GM08714 (cell line): Measurements from ENCODE around the gene KCNT1.

Experiments
- H3K4me3 ChIP-seq: fragments of 200-500 bp; sonication (Bioruptor generic); 2 replicates; pipeline ENCODE4 v1.5.1; 2014; ENCODE audit warnings: mild to moderate bottlenecking, low read length, inconsistent platforms
- ZNF274 ChIP-seq: IDR thresholded peaks from 2 replicates; pipeline ENCODE4 v1.6.1; 2012; ENCODE audit warnings: mild to moderate bottlenecking, low read depth, low read length

The KCNT1 gene

DNA sequence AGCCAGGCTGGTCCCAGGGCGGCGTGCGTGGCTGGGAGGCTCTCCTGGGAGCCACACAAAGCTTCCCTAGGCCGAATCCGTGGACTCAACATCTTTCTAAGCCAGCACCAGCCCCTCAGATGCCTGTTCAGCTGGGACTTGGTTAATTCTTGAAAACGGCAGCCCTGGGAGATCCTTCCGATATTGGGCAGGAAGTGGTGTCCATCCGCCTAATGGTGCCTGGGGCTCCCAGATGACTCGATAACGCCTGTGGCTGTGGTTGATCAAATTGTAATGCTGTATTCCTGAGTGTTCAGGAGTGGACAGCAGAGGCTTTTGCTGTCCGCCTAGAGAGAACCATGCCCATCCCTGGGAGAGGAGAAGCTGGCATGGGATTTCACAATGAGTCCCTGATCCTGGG lies 14.1 kb downstream of the KCNT1 start:
- no peak overlapping the region for H3K4me3 ChIP-seq
- TF ChIP-seq ZNF274 = no peak

DNA sequence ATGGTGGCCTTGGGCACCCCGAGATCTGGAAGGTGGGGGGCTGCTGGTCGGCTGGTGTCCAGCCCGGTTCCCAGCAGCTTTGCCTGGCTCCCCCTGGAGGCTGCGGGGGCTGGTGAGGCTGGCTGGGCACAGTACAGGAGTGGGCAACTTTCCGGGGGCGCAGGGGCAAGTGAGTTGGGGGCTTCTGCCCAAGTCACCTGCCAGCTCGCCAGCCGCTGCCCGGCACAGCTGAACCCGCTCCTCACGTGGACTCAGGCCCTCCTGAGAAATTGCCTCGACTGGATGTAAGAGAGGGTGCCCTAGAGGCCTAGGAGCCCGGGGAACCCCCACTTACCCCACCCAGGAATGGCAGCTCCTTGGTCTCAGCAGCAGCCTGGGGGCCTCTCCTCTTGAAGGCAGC lies 15.4 kb downstream of the KCNT1 start:
- H3K4me3 ChIP-seq = no peak overlapping the region
- no peak for TF ChIP-seq ZNF274

DNA sequence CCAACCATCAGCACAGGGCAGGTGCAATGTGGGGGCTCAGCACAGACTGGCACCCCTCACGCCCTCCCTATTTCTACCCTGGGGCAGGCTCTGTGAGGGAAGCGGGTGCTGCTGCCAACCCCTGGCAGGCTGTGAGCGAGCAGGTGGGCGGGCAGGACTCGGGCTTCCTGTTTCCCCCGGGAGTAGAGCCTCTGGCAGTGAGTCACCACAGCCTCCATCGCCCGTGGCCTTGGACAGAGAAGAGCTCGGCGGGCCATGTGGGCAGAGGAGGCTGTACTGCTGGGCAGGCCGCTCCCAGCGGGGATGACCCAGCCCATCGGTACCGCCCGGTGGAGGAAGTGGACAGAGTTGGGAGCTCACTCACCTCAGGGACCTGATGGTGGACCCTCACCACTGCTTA lies 16.6 kb downstream of the KCNT1 start:
- H3K4me3 ChIP-seq = no peak overlapping the region
- TF ChIP-seq ZNF274 = no peak

DNA sequence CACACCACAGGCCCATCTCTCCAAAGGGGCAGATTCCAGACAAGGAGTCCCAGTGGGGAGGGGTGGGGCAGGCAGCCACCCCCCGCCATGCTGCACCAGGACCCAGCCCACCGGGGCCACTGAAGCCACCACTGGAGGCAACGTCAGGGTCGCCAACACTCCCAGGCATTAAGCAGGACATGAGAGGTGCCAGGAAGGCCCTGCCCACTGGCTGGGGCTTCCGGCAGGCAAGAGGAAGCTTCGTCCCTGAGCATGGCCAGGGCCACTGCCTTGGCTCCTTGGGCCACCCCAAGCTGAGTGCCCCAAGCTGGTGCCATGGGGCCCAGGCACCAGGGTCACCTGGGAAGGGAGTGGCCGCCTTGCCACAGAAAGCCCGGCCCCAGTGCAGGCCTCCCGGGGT lies 17.5 kb downstream of the KCNT1 start:
- H3K4me3 ChIP-seq = no peak overlapping the region
- no peak for TF ChIP-seq ZNF274

DNA sequence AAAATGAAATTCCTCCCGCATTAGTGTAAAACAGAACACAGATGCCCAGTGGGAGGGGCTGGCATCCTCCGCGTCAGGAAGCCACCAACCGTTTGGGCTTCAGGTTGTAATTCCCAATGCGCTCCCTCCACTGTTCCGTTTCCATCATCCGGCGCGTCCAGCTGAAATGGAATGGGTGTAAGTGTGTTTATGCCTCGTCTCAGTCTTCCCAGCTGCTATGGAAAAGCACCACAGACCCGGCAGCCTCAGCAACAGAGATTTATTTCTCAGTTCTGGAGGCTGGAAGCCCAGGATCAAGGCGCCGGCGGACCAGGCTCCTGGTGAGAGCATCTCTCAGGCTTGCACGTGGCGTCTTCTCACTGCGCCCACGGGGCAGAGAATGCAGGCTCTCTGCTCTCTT lies 20.4 kb downstream of the KCNT1 start:
- no peak for TF ChIP-seq ZNF274
- H3K4me3 ChIP-seq = no peak overlapping the region

DNA sequence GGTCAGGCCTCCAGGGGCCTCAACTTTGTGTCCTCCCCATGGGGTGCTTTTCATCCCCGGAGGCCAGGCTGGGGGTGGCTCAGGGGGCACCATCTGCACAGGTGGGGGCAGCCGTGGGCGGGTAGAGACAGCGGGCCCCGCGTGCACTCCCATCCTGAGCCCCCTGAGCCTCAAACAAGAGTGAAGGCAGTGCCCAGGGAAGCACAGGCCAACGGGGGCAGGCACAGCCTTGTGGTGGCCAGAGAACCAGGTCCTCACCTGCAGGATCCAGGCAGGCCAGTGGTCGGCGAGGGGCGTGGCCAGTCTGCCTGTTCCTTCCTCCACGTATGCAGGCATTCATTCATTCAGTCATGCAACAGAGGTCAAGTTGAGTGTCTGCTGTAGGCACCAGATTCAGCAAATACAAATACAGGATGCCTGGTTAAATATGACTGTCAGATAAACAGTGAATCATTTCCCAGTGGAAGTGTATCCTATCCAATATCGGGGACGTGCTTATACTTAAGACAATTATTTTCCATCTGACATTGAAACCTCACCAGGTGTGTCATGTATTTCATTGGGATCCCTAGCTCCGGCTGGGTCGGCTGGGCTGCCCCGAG lies 22.3 kb downstream of the KCNT1 start:
- TF ChIP-seq ZNF274 = no peak
- no peak overlapping the region for H3K4me3 ChIP-seq

DNA sequence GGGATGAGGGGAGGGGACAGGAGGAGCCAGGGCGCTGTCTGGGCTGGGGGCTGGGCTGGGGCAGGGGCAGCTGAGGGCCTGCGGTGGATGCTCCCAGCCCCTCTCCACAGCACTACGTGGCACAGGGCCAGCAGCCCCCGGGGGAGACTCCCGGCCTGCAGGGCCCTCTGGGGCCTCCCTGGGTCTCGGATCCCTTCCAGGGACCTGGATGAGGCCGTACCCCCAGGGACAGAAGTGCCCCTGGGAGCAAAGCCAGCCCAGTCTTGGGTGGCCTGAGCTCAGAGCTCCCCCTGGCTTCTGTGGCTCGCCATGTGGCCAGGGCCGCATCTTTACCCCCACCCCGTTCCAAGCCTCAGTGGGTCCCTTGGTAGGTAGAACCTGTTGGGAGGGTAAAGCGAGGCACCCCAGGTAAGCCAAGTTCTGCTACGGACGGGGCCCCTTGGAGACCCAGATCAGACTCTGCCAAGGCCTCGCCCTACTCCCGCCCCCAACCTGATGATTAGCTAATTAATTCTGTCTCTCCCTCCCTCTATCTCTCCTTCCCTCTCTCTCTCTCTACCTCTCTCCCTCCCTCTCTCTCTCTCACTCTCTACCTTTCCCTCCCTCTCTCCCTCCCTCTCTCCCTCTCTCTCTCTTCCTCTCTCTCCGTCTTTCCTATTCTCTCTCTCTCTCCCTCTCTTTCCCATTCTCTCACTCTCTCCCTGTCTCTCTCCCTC lies 24.3 kb downstream of the KCNT1 start:
- no peak overlapping the region for H3K4me3 ChIP-seq
- TF ChIP-seq ZNF274 = no peak

DNA sequence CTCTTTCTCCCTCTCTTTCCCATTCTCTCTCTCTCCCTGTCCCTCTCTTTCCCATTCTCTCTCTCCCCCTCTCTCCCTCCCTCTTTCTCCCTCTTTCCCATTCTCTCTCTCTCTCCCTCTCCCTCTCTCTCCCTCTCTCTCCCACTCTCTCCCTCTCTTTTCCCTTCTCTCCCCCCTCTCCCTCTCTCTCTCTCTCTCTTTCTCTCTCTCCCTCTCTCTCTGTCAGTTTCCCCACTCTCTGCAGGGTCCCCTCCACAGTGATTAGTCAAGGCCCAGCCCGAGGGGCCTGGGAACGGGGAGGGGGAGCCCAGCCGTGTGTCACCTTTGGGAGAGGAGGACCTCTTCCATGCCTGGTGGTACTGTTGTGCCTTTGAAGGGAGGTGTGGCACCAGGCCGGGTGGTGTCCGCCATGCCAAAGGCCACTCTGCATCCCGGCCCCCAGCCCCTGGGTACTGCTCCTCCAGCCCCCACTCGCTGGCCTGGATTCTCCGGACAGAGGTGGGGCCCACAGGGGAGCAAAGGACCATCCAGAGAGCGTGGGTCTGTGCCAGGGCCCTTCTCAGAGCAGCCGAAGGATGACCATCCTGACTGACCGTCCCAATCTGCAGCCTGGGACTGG lies 25.4 kb downstream of the KCNT1 start:
- TF ChIP-seq ZNF274 = no peak
- no peak overlapping the region for H3K4me3 ChIP-seq

DNA sequence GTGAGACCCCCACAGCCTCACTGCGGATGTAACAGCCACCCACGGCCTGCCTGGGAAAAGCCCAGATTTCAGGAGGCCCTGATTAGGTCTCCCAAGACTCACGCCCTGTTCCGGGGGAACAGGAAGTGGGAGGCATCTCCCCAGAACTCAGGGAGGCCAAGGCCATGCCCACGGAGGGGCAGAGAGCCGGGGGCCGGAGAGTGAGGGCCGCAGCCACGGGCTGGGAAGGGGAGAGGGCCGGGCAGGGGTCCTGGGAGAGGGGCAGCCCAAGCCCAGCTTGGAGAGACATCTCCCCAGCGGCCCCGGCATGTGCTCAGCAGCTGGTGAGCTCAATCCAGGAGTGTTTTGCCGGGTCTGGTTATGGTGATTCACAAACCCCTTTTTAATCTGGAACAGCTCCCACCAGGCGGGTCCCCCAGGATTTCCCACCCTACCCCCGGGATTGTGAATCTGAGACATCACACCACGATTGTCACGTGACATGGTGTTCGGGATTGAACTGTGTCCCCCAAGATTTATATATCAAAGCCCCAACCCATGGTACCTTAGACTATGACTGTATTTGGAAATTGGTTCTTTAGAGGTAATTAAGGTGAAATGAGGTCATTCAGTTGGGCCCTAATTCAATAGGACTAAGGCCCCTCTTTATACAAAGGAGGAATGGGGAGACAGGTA lies 26.6 kb downstream of the KCNT1 start:
- no peak for TF ChIP-seq ZNF274
- H3K4me3 ChIP-seq = no peak overlapping the region

DNA sequence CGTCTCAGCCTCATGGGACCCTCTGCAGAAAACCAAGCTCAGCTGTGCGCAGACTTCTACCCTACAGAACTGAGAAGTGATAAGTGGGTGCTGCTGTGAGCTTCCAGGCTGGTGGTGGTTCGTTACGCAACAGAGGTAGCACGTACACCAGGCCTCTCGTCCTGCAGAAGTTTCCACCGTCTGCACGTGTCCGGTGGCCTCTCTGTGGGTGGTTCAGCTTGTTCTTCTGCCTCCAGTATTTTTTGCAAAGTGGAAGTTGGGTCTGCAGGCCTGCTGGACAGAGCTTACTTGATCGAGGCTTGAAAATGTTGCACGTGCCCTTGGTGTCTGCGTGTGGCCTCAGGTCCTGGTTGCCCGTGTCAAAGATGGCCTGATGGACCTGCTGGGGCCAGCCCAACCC lies 27.5 kb downstream of the KCNT1 start:
- TF ChIP-seq ZNF274 = no peak

DNA sequence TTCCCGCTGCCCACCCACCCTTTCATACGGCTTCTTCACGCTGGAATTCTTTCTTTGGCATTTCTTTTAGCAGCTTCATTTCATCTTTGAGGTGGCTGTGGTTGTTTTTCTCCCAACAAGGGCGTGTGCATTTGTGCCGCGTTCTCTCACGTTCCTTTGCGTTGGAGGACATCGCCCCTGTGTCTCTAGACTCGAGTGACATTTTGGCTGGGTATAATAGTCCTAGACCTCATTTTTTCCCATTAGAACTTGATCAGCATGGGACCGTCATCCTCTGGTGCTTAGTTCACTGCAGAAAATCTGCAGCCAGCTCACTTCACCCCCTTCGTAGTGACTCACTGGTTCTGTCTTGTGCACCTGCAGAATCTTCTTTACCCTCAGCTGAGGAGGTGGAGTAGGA lies 29.5 kb downstream of the KCNT1 start:
- H3K4me3 ChIP-seq = no peak overlapping the region
- no peak for TF ChIP-seq ZNF274

More for the DNA sequence above, 27.5 kb downstream of the KCNT1 start:
- no peak overlapping the region for H3K4me3 ChIP-seq

DNA sequence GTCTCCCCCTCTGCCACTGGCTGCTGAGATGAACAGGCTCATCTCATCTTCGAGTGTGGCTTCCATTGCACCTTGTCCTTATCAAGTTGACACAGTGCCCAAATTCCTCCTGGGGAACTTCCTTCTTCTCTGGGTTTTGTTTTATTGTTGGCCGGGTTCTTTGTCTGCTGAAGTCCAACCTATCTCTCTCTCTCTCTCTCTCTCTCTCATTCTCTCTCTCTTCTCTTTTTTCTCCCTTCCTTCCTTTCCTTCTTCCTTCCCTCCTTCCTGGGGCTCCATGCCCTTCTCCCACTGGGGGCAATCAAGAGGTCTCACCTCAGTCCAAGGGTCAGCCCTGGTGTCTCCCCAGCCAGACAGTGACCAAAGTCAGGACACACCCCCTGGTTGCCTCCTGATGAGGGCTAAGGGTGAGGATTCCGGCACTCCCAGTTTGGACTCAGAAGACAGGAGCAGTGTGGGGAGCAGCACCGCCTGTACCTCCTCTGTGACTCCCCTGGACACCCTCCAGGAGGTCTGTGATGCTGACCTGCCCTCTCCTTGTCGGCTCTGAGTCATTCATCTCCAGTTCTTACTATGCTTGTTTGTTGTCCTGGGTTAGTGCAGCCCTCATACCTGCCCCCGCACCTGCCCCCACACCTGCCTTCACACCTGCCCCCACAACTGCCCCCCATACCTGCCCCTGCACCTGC lies 30.7 kb downstream of the KCNT1 start:
- H3K4me3 ChIP-seq = no peak overlapping the region
- no peak for TF ChIP-seq ZNF274

DNA sequence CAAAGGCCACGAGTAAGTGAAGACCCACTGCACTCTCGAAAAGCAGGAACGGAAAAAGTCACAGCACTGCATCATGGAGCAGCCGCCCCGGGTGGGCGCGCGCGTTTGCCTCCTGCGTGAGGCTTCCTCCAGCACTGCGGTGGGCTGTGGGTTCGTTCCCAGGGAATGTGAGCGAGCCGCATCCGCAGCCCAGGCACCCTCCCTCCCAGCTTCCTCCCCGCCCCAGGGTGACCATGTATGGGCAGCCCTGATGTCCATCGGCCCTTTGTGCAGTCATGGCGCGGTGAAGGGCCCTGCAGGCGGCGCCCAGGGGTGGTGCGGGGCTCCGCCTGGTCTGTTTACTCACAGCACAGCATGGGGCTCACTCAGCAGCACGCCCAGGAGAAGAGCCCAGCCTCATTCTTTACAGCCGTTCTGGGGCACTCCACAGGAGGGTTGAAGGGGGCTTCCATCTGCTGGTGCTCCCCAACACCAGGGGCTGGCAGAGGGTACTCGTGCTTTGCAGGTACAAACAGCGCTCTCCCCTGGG lies 32.7 kb downstream of the KCNT1 start:
- no peak overlapping the region for H3K4me3 ChIP-seq
- no peak for TF ChIP-seq ZNF274
